Nephron progenitor cell (in vitro differentiated cells): ENCODE measurements around the gene NRF1.
"Not testable (repeated sequence)": the region's sequence is repeated elsewhere in the genome, so short reads cannot be mapped to it uniquely, and the experiment has no call there.

ENCODE experiments used
- DNase-seq: peaks from one replicate; pipeline ENCODE4 v3.0.0; 2021
- H3K27ac Mint-ChIP-seq: 2 replicates; pipeline ENCODE4 v1.8.0; 2021; ENCODE audit warnings: mild to moderate bottlenecking, moderate library complexity, mixed read lengths
- H3K27me3 Mint-ChIP-seq: 2 replicates; pipeline ENCODE4 v1.8.0; 2021; ENCODE audit warnings: mild to moderate bottlenecking, low read depth, mixed read lengths; ENCODE audit not compliant: poor library complexity
- H3K36me3 Mint-ChIP-seq: 2 replicates; pipeline ENCODE4 v1.8.0; 2021; ENCODE audit warnings: low read depth, mixed read lengths
- H3K4me1 Mint-ChIP-seq: 2 replicates; pipeline ENCODE4 v1.8.0; 2021; ENCODE audit warnings: mixed read lengths
- H3K4me3 Mint-ChIP-seq: 2 replicates; pipeline ENCODE4 v1.8.0; 2021; ENCODE audit warnings: mild to moderate bottlenecking, moderate library complexity, mixed read lengths
- H3K9me3 Mint-ChIP-seq: 2 replicates; pipeline ENCODE4 v1.8.0; 2021; ENCODE audit warnings: mild to moderate bottlenecking, moderate library complexity, mixed read lengths
- TF ChIP-seq, protein P1 (sequence below): fragments of 200-600 bp; sonication (generic); IDR thresholded peaks from 2 replicates; pipeline ENCODE4 v1.5.0; 2021; ENCODE audit warnings: antibody characterized with exemption

NRF1 gene

GRCh38 chr7:129635300-129636029 is 23.9 kb downstream of the NRF1 start:
- H3K9me3 Mint-ChIP-seq: no peaks in the 10 kb centered on the region
- H3K36me3 Mint-ChIP-seq: peaks cover 21% of the 10 kb centered on the region
- TF ChIP-seq, protein P1, sequence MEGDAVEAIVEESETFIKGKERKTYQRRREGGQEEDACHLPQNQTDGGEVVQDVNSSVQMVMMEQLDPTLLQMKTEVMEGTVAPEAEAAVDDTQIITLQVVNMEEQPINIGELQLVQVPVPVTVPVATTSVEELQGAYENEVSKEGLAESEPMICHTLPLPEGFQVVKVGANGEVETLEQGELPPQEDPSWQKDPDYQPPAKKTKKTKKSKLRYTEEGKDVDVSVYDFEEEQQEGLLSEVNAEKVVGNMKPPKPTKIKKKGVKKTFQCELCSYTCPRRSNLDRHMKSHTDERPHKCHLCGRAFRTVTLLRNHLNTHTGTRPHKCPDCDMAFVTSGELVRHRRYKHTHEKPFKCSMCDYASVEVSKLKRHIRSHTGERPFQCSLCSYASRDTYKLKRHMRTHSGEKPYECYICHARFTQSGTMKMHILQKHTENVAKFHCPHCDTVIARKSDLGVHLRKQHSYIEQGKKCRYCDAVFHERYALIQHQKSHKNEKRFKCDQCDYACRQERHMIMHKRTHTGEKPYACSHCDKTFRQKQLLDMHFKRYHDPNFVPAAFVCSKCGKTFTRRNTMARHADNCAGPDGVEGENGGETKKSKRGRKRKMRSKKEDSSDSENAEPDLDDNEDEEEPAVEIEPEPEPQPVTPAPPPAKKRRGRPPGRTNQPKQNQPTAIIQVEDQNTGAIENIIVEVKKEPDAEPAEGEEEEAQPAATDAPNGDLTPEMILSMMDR: peak; percentile 69
- H3K27me3 Mint-ChIP-seq: no peaks in the 10 kb centered on the region
- H3K4me1 Mint-ChIP-seq: peaks cover 12% of the 10 kb centered on the region
- H3K27ac Mint-ChIP-seq: no peak overlapping the region
- peak; percentile 56 for DNase-seq
- no peak overlapping the region for H3K4me3 Mint-ChIP-seq

GRCh38 chr7:129636030-129636550 is 24.6 kb downstream of the NRF1 start:
- not testable (repeated sequence) for H3K27me3 Mint-ChIP-seq, H3K27ac Mint-ChIP-seq, DNase-seq, H3K4me3 Mint-ChIP-seq, H3K9me3 Mint-ChIP-seq
- Mint-ChIP-seq H3K4me1 (peaks cover 12% of the 10 kb centered on the region), H3K36me3 (peaks cover 21% of the 10 kb centered on the region)

DNA sequence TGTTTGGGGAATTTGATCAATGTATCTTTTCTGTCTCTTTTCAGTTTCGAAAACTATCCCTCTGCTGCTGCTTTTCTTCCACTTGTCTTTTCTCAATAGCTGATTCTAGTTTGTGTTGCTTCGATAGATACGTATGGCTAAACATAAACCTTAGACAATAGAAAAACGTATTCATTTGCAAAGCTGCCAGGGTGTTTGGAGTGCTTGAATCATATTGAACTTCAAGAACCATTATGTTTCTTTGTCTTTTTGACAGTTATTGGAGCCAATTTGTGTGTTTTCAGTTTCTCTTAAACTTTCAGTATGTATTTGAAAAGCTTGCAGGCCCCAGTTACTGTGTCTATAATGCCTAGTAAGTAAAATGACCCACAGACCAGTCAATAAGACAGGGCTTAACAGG is 25.1 kb downstream of the NRF1 start:
- TF ChIP-seq, protein P1: no peak
- DNase-seq: no peak
- Mint-ChIP-seq H3K9me3 (no peaks in the 10 kb centered on the region), H3K36me3 (peaks cover 21% of the 10 kb centered on the region), H3K27ac (no peak overlapping the region), H3K4me1 (peaks cover 12% of the 10 kb centered on the region), H3K4me3 (no peak overlapping the region), H3K27me3 (no peaks in the 10 kb centered on the region)

DNA sequence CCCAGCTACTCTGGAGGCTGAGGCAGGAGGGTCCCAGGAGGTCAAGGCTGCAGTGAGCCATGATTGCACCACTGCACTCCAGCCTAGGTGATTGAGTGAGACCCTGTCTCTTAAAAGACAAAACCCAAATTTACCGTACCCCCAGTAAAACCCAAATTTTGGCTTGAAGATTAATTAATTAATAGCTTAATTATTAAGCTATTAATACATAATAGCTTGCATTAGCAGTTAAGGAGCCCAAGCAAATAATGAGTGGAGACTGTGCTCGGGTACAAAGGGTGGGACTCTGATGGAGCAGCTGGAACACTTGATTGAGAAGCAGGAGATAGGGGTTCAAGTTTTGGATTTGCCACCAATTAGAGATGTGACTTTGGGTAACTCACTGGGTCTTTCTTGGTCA is 28.9 kb downstream of the NRF1 start:
- DNase-seq: no peak
- no peaks in the 10 kb centered on the region for H3K27me3 Mint-ChIP-seq

DNA sequence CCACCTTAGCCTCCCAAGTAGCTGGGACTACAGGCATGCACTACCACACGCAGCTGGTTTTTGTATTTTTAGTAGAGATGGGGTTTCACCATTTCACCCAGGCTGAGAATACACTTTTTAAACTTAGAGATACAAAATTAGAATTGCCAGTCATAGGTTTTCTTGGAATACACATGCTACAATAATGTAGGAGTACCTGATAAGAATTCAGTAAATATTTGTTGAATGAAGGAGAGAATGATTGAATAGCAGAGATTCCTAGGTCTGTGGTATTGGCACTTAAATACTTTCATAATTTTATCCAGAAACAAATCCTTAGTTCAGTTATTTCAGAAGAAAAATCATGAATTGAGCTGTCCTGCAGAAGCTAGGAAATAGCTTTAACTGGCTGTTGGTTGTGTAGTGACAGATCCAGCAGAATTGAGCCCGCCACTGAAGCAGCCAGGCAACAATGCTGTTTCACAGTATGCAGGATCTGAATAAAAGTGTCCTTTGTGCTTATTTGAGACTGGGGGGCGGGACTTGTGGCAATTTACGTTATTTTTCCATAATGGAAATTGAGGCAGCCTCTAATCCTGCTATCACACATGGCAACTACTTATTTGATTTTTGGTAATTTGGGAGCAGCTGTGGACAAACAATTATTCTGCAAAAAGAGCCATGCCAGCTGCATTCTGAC is 31.5 kb downstream of the NRF1 start:
- H3K27me3 Mint-ChIP-seq: no peaks in the 10 kb centered on the region
- H3K9me3 Mint-ChIP-seq: peaks cover 10% of the 10 kb centered on the region
- no peak overlapping the region for H3K4me3 Mint-ChIP-seq
- H3K27ac Mint-ChIP-seq: no peak overlapping the region
- peaks cover 21% of the 10 kb centered on the region for H3K36me3 Mint-ChIP-seq
- TF ChIP-seq, protein P1: no peak
- peaks cover 8% of the 10 kb centered on the region for H3K4me1 Mint-ChIP-seq
- DNase-seq: no peak

More for the DNA sequence above, 28.9 kb downstream of the NRF1 start:
- no peak overlapping the region for H3K4me3 Mint-ChIP-seq
- peaks cover 4% of the 10 kb centered on the region for H3K4me1 Mint-ChIP-seq
- no peaks in the 10 kb centered on the region for H3K9me3 Mint-ChIP-seq
- H3K36me3 Mint-ChIP-seq: peaks cover 12% of the 10 kb centered on the region
- no peak overlapping the region for H3K27ac Mint-ChIP-seq
- TF ChIP-seq, protein P1: no peak

DNA sequence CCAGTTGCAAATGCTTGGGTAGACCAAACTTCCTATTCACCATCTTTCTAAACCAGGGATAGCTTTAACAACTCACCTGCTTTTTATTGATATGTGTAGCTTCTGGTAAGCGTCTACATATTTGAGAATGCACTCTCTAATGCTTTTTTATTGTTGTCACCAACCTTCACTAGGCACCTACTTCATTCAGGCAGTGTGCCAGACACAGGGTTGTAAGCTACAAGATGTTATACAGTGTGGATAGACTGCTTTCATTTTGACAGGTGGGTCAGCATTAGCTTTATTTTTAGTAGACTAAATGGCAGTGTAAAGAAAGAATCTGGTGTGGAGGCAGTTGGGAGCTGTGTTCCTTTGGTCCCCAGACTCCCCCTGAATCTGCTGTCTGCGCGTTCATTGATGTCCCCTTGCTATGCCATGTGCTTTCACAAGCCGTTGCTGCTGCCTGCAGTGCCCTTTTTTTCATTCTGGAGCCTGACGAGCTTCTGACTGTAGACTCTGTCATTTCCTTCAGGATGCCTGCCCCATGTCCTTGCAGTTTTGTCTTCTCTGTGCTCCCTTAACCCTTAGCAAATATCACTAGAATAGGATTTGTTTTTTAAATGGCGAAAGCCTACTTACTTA is 32.1 kb downstream of the NRF1 start:
- H3K4me1 Mint-ChIP-seq: peaks cover 8% of the 10 kb centered on the region
- no peak overlapping the region for H3K4me3 Mint-ChIP-seq
- TF ChIP-seq, protein P1: no peak
- H3K27me3 Mint-ChIP-seq: no peaks in the 10 kb centered on the region
- H3K9me3 Mint-ChIP-seq: peaks cover 14% of the 10 kb centered on the region
- DNase-seq: no peak
- H3K36me3 Mint-ChIP-seq: peaks cover 25% of the 10 kb centered on the region
- peak overlapping the region; percentile 67 for H3K27ac Mint-ChIP-seq
